HG03457 (cell line): ENCODE data around the gene ABLIM3.

Experiments
- ATAC-seq: cut with Tn5 transposase; IDR thresholded peaks from one replicate; pipeline ENCODE4 v1.9.1; 2021; ENCODE audit warnings: moderate number of reproducible peaks; ENCODE audit not compliant: unreplicated experiment

The ABLIM3 gene

GRCh38 chr5:149156435-149157083, 15.3 kb downstream of the ABLIM3 start:
- no peak for ATAC-seq

GRCh38 chr5:149157330-149157729, 16.0 kb downstream of the ABLIM3 start:
- ATAC-seq = no peak

- ATAC-seq = no peak
Observed at GRCh38 chr5:149160291-149160787, 19.0 kb downstream of the ABLIM3 start.

- ATAC-seq = no peak
Observed at GRCh38 chr5:149161026-149161687, 19.9 kb downstream of the ABLIM3 start.

GRCh38 chr5:149161850-149162249, 20.6 kb downstream of the ABLIM3 start:
- no peak for ATAC-seq

- ATAC-seq = peak; percentile 76
Observed at GRCh38 chr5:149162401-149163084, 21.2 kb downstream of the ABLIM3 start.

- no peak for ATAC-seq
Observed at GRCh38 chr5:149164731-149165130, 23.4 kb downstream of the ABLIM3 start.

GRCh38 chr5:149166128-149166527, 24.8 kb downstream of the ABLIM3 start:
- no peak for ATAC-seq

GRCh38 chr5:149166591-149167100, 25.4 kb downstream of the ABLIM3 start:
- ATAC-seq = no peak

- ATAC-seq = no peak
Observed at GRCh38 chr5:149168276-149168906, 27.1 kb downstream of the ABLIM3 start.

- no peak for ATAC-seq
Observed at GRCh38 chr5:149170299-149170698, 29.0 kb downstream of the ABLIM3 start.

- ATAC-seq = no peak
Observed at GRCh38 chr5:149172261-149172660, 31.0 kb downstream of the ABLIM3 start.

- no peak for ATAC-seq
Observed at GRCh38 chr5:149172709-149173505, 31.6 kb downstream of the ABLIM3 start.

- no peak for ATAC-seq
Observed at GRCh38 chr5:149174847-149175234, 33.5 kb downstream of the ABLIM3 start.

- no peak for ATAC-seq
Observed at GRCh38 chr5:149175346-149176105, 34.2 kb downstream of the ABLIM3 start.

GRCh38 chr5:149177339-149177843, 36.1 kb downstream of the ABLIM3 start:
- ATAC-seq = no peak

GRCh38 chr5:149177911-149178565, 36.7 kb downstream of the ABLIM3 start:
- no peak for ATAC-seq

GRCh38 chr5:149181732-149182131, 40.4 kb downstream of the ABLIM3 start:
- no peak for ATAC-seq

GRCh38 chr5:149182241-149182640, 40.9 kb downstream of the ABLIM3 start:
- no peak for ATAC-seq
